Effector memory CD8-positive, alpha-beta T cell (primary cell): Measurements from ENCODE around the gene CARNS1.

Experiments
- ATAC-seq: fragments of 150-1000 bp; cut with Tn5 transposase; replicated peaks from 2 replicates; pipeline ENCODE4 v1.10.0; 2021; ENCODE audit warnings: mild to moderate bottlenecking, moderate library complexity
- DNase-seq, 3 experiments: peaks; one replicate each; pipeline ENCODE4 v3.0.0; 2021
- H3K27ac Mint-ChIP-seq, 2 donors: one replicate each; pipeline ENCODE4 v1.8.0; 2022; ENCODE audit warnings: mild to moderate bottlenecking in 2 of 2, mixed read lengths in 2 of 2, moderate library complexity in 2 of 2
- H3K27me3 Mint-ChIP-seq, 2 donors: one replicate each; pipeline ENCODE4 v1.8.0; 2022; ENCODE audit warnings: mixed read lengths in 2 of 2
- H3K36me3 Mint-ChIP-seq: one replicate; pipeline ENCODE4 v1.8.0; 2022; ENCODE audit warnings: mild to moderate bottlenecking, moderate library complexity, mixed read lengths; ENCODE audit not compliant: insufficient read depth
- H3K4me1 Mint-ChIP-seq, 2 donors: one replicate each; pipeline ENCODE4 v1.8.0; 2022; ENCODE audit warnings: low read depth in 2 of 2, mixed read lengths in 2 of 2
- H3K4me3 Mint-ChIP-seq, 2 donors: one replicate each; pipeline ENCODE4 v1.8.0; 2022; ENCODE audit warnings: mild to moderate bottlenecking in 2 of 2, mixed read lengths in 2 of 2, moderate library complexity in 2 of 2
- H3K9me3 Mint-ChIP-seq, 2 donors: one replicate each; pipeline ENCODE4 v1.8.0; 2022; ENCODE audit warnings: mixed read lengths in 2 of 2

The CARNS1 gene

GRCh38 chr11:67413266-67413849, 2.1 kb upstream of the CARNS1 start:
- Mint-ChIP-seq H3K4me1 (peaks cover 74 to 79% of the 10 kb centered on the region in 2 donors), H3K27ac (peak overlapping the region; percentile 20 to 80), H3K4me3 (peak overlapping the region; percentile 57 to 74), H3K27me3 (no peaks in the 10 kb centered on the region), H3K36me3 (peaks cover 32% of the 10 kb centered on the region), H3K9me3 (no peaks in the 10 kb centered on the region)
- ATAC-seq (no peak), DNase-seq (no peak)

GRCh38 chr11:67416416-67417335, 1.2 kb downstream of the CARNS1 start:
- peak overlapping the region; percentile 80 to 82 for H3K4me3 Mint-ChIP-seq
- DNase-seq (peak; percentile 74 to 79 (median 78)), ATAC-seq (peak; percentile 51)
- H3K4me1 Mint-ChIP-seq: peaks cover 64 to 70% of the 10 kb centered on the region in 2 donors
- H3K27ac Mint-ChIP-seq: peak overlapping the region; percentile 87 to 91
- peaks cover 21% of the 10 kb centered on the region for H3K36me3 Mint-ChIP-seq
- H3K27me3 Mint-ChIP-seq: no peaks in the 10 kb centered on the region
- H3K9me3 Mint-ChIP-seq: no peaks in the 10 kb centered on the region

GRCh38 chr11:67417425-67417824, 1.9 kb downstream of the CARNS1 start:
- DNase-seq (no peak), ATAC-seq (no peak)
- Mint-ChIP-seq H3K9me3 (no peaks in the 10 kb centered on the region), H3K27ac (peak overlapping the region; percentile 58 to 87), H3K27me3 (no peaks in the 10 kb centered on the region), H3K4me3 (peak overlapping the region; percentile 80 to 82), H3K36me3 (peaks cover 18% of the 10 kb centered on the region), H3K4me1 (peaks cover 56 to 63% of the 10 kb centered on the region in 2 donors)

GRCh38 chr11:67418476-67419281, 3.2 kb downstream of the CARNS1 start:
- no peaks in the 10 kb centered on the region for H3K27me3 Mint-ChIP-seq
- ATAC-seq: peak; percentile 16
- peak overlapping the region; percentile 79 to 87 for H3K27ac Mint-ChIP-seq

GRCh38 chr11:67419325-67420049, 4.0 kb downstream of the CARNS1 start:
- Mint-ChIP-seq H3K27ac (peak overlapping the region; percentile 79 to 89), H3K36me3 (peaks cover 21% of the 10 kb centered on the region), H3K4me3 (peak overlapping the region; percentile 72 to 82), H3K27me3 (no peaks in the 10 kb centered on the region), H3K4me1 (peaks cover 46 to 54% of the 10 kb centered on the region in 2 donors), H3K9me3 (no peaks in the 10 kb centered on the region)
- no peak for DNase-seq
- no peak for ATAC-seq

More at GRCh38 chr11:67418476-67419281, 3.2 kb downstream of the CARNS1 start:
- Mint-ChIP-seq H3K4me3 (peak overlapping the region; percentile 72 to 82), H3K4me1 (peaks cover 51 to 55% of the 10 kb centered on the region in 2 donors), H3K9me3 (no peaks in the 10 kb centered on the region), H3K36me3 (peaks cover 21% of the 10 kb centered on the region)
- peak in 1 of 3 experiments; percentile 56 for DNase-seq

- DNase-seq: no peak
Measured at GRCh38 chr11:67420147-67420645, 4.7 kb downstream of the CARNS1 start.

GRCh38 chr11:67420646-67421429, 5.4 kb downstream of the CARNS1 start:
- Mint-ChIP-seq H3K27me3 (no peaks in the 10 kb centered on the region), H3K9me3 (no peaks in the 10 kb centered on the region), H3K27ac (peak overlapping the region; percentile 79 to 89), H3K36me3 (peaks cover 16% of the 10 kb centered on the region), H3K4me3 (peak overlapping the region; percentile 72 to 82), H3K4me1 (peaks cover 44 to 52% of the 10 kb centered on the region in 2 donors)
- ATAC-seq (peak; percentile 82), DNase-seq (peak; percentile 96 to 99 (median 98))

More at GRCh38 chr11:67420147-67420645, 4.7 kb downstream of the CARNS1 start:
- ATAC-seq: no peak
- peaks cover 45 to 53% of the 10 kb centered on the region in 2 donors for H3K4me1 Mint-ChIP-seq
- no peaks in the 10 kb centered on the region for H3K9me3 Mint-ChIP-seq
- H3K27me3 Mint-ChIP-seq: no peaks in the 10 kb centered on the region
- peaks cover 17% of the 10 kb centered on the region for H3K36me3 Mint-ChIP-seq
- peak overlapping the region; percentile 79 to 89 for H3K27ac Mint-ChIP-seq
- peak overlapping the region; percentile 72 to 82 for H3K4me3 Mint-ChIP-seq

GRCh38 chr11:67421430-67422031, 6.1 kb downstream of the CARNS1 start:
- no peaks in the 10 kb centered on the region for H3K27me3 Mint-ChIP-seq
- H3K4me3 Mint-ChIP-seq: peak overlapping the region; percentile 62 to 72
- H3K4me1 Mint-ChIP-seq: peaks cover 40 to 45% of the 10 kb centered on the region in 2 donors
- H3K36me3 Mint-ChIP-seq: peaks cover 14% of the 10 kb centered on the region
- ATAC-seq (no peak), DNase-seq (no peak)
- peak overlapping the region; percentile 29 to 65 for H3K27ac Mint-ChIP-seq
- H3K9me3 Mint-ChIP-seq: no peaks in the 10 kb centered on the region

GRCh38 chr11:67422891-67423290, 7.4 kb downstream of the CARNS1 start:
- Mint-ChIP-seq H3K4me3 (peak overlapping the region; percentile 35 to 45), H3K27me3 (no peaks in the 10 kb centered on the region), H3K36me3 (peaks cover 22% of the 10 kb centered on the region), H3K9me3 (no peaks in the 10 kb centered on the region), H3K4me1 (peaks cover 36 to 38% of the 10 kb centered on the region in 2 donors), H3K27ac (no peak overlapping the region)
- no peak for DNase-seq
- ATAC-seq: no peak

GRCh38 chr11:67423466-67423865, 8.0 kb downstream of the CARNS1 start:
- Mint-ChIP-seq H3K9me3 (no peaks in the 10 kb centered on the region), H3K36me3 (peaks cover 28% of the 10 kb centered on the region), H3K27me3 (no peaks in the 10 kb centered on the region), H3K27ac (no peak overlapping the region), H3K4me3 (no peak overlapping the region), H3K4me1 (peaks cover 36 to 37% of the 10 kb centered on the region in 2 donors)
- ATAC-seq (no peak), DNase-seq (no peak)

- H3K4me3 Mint-ChIP-seq: no peak overlapping the region
- ATAC-seq (no peak), DNase-seq (no peak)
- no peaks in the 10 kb centered on the region for H3K9me3 Mint-ChIP-seq
- peaks cover 34 to 40% of the 10 kb centered on the region in 2 donors for H3K4me1 Mint-ChIP-seq
- no peaks in the 10 kb centered on the region for H3K27me3 Mint-ChIP-seq
- H3K36me3 Mint-ChIP-seq: peaks cover 33% of the 10 kb centered on the region
- H3K27ac Mint-ChIP-seq: no peak overlapping the region
Measured at GRCh38 chr11:67423891-67424613, 8.6 kb downstream of the CARNS1 start.
